NB4 (cell line): ENCODE results near the gene C1orf146.
"Not testable (repeated sequence)": the region's sequence is repeated elsewhere in the genome, so short reads cannot be mapped to it uniquely, and the experiment has no call there.

Experiments used
- CTCF ChIP-seq: IDR thresholded peaks from one replicate; pipeline ENCODE4 v1.5.1; 2012; ENCODE audit warnings: low read depth, low read length
- MAX ChIP-seq: IDR thresholded peaks from 2 replicates; pipeline ENCODE4 v1.6.1; 2011; ENCODE audit warnings: low read depth, low read length
- MYC ChIP-seq: IDR thresholded peaks from 2 replicates; pipeline ENCODE4 v1.6.1; 2011; ENCODE audit warnings: low read depth, low read length
- POLR2A ChIP-seq: IDR thresholded peaks from 2 replicates; pipeline ENCODE4 v1.6.1; 2011; ENCODE audit warnings: mild to moderate bottlenecking; ENCODE audit not compliant: insufficient read length; ENCODE audit errors: extremely low read depth

- TF ChIP-seq CTCF, POLR2A, MAX, MYC: not testable (repeated sequence)
Measured at GRCh38 chr1:92279781-92280180, 62.1 kb downstream of the C1orf146 start.
